NCI-H187 treated with DMSO at 0.1 percent for 48 hours (cell line): ENCODE data around the gene ANKRD16.
"Not testable (repeated sequence)": the region's sequence is repeated elsewhere in the genome, so short reads cannot be mapped to it uniquely, and the experiment has no call there.

Experiments used
- DNase-seq: peaks from one replicate; lab custom pipeline; 2025; lab: John Stamatoyannopoulos, UW

The ANKRD16 gene

DNA sequence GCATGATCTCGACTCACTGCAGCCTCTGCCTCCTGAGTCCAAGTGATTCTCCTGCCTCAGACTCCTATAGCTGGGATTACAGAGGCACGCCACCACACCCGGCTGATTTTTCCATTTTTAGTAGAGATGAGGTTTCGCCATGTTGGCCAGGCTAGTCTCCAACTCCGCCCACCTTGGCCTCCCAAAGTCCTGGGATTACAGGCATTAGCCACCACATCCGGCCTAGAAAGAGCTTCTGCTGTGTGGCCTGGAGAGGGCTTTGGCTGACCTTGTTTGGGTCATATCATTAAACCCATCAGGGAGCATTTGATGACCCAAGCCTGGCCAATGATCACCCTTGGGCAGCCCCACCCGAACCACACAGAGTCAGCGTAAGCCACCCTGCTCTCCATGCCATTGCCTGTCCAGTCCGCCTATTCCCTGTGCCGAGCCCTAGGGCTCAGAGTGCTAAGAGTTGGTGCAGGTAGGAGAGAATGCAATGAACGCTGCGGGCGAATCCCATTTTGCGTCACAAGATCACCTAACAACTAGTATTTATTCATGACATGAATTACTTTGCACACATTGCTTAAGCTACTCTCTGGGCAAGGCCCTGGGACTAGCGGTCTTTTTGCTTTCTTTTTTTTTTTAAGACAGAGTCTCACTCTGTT is 54.1 kb downstream of the ANKRD16 start:
- DNase-seq = no peak

DNA sequence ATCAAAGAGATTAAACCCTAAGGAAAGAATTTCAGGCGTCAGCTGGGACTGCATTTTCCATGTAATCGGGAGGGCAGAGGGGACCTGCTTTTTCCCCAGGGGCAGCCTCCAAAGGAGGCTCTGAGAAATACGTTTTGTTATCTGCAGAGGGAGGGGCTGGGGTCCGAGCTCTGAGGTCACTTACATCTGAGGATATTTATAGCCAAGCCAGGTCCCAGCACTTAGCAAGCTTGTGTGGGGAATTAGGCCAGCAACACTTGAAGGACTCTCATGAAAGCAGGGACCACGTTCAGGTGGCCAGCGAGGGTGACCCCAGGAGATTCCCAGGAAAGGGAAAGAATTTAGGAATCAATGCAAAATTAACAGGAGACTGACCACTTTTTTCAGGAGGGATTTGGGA is 55.9 kb downstream of the ANKRD16 start:
- no peak for DNase-seq

DNA sequence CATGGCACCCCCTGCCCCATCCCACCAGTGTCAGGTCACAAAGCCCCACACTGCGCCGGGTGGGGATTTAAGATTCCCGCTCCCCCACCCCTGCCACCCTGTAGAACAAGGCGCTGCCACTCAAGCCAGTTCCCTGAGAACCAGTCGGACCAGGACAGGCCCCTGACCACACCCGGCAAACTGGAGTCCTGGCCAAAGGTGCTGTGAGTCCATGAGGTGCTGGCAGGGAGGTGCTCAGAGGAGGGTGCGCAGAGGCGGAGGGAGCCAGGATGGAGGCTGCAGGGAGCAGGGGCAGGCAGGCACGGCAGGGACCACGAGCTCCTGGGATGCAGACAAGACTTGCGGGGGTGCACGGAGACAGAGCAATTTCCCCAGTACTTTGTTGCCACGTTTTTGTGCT is 56.7 kb downstream of the ANKRD16 start:
- DNase-seq = no peak

DNA sequence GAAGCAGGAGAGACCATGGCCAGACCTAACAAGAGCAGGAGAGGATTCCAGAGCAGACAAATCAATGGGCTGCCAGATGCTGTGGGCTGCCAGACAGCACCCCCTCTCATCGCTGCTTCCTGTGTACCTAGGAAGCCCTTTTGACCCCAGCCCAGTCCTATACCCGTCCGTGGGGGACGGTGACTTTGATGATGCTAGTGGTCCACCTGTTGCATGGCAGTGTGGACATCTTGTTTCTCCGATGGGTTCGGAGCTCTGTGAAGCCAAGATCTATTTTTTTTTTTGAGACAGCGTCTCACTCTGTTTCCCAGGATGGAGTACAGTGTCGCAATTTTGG is 58.3 kb downstream of the ANKRD16 start:
- DNase-seq = no peak

DNA sequence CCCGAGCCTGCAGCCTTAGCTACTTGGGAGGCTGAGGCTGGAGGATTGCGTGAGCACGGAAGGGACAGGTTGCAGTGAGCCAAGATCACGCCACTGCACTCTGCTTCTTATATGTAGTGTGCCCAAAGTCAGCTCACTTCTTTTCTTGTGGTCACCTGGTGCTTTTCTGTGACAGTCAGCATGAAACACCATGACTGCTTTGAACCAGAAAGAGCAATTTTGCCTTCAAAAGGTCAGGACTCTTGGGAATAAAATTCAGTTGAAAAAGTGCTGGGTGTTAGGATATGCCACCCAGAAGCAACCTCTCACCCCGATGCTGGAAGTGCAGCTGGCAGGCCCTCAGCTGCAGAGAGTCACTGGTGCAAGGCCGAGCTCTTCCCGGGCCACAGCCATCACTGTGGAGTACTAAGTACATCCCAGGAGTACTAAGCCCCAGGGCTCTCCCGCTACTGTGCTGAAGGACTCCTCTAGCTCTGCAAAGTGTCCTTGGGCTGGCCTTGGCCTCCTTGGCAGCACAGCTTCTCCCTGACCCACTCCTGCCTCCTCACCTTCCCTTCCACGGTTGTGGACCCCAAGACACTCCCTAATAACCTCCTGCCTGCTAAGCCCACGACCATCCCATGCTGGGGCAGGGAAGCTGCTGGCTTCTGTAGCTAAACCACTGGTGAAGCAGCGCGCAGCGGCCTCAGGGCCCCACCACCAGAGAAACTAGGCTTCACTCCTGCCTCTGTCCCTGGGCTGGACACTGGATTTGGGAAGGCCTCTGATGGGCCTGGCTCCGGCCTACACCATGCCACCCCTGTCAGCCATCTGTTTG is 58.9 kb downstream of the ANKRD16 start:
- DNase-seq = no peak

DNA sequence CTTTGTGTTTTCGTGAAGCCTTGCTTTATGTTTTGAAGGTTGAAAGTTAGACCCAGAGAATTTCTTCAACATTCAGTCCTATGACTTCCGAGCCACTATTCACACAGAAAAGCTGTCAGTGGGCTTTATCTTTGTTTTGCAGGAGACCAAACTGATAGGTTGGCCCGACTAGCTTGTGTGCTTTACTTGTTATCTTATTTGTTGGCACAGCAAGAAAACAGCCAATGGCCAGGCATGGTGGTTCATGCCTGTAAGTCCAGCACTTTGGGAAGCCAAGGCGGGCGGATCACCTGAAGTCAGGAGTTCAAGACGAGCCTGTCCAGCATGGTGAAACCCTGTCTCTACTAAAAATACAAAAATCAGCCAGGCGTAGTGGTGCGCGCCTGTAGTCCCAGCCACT is 60.4 kb downstream of the ANKRD16 start:
- no peak for DNase-seq

DNA sequence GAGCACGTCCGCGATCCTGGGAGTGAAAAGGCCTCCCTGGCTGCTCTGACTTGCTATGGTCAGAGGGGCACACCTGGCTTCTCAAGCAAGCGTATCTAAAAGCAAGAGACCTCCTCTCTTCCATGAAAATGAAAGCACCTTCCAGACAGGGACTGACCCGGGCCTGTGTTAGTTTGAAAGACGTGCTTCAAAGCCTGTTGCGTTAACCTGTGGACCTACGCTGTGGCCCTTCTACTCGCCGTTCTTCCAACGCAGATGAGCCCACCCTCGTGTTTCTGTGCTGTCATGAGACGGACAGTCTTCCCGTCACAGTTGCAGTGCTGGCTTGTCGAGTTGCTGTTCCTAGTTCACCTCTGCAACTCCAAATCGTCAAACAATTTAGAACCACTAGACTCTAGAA is 61.0 kb downstream of the ANKRD16 start:
- no peak for DNase-seq

DNA sequence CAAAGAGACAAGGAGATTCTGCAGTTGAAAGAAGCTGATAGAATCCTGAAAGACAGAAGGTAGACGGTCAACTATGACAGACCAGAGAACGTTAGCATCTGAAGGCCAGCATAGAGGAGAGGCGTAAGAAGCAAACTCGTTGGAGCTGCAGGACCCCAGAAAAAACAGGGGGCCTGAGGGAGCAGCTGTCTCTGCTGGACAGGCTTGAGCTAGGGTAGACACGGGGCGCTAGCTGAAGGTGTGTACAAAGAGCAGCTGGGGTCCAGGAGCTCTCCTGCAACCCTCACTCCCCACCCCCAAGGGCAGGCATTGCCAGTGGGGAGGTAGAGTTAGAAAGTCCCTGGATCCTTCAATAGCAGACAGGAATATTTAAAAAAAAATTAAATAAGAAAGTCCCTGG is 61.9 kb downstream of the ANKRD16 start:
- DNase-seq = no peak

DNA sequence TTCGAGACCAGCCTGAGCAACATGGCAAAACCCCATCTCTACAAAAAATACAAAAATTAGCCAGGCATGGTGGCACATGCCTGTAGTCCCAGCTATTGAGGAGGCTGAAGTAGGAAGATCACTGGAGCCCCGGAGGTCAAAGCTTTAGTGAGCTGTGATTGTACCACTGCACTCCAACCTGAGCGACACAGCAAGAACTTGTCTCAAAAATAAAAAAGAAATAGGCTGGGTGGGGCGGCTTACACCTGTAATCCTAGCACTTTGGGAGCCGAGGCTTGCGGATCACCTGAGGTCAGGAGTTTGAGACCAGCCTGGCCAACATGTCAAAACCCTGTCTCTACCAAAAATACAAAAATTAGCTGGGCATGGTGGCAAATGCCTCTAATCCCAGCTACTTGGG is 63.2 kb downstream of the ANKRD16 start:
- DNase-seq = not testable (repeated sequence)

DNA sequence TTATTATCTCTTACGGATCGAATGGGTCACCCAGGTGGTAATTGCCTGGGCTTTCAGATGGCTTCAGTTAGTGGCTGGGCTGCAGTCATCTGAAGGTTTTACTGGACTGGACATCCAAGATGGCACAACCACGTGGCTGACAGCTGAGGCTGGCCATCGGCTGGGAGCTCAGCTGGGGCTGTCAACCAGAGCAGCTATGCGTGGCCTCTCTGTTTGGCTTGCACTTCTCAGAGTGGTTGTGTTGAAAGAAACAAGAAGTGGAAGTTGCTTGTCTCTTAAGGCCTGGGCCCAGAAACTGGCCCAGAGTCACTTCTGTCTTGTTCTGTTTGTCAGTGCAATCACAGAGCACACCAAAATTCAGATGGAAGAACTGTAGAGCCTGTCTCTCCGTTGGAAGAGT is 70.8 kb downstream of the ANKRD16 start:
- DNase-seq = no peak

DNA sequence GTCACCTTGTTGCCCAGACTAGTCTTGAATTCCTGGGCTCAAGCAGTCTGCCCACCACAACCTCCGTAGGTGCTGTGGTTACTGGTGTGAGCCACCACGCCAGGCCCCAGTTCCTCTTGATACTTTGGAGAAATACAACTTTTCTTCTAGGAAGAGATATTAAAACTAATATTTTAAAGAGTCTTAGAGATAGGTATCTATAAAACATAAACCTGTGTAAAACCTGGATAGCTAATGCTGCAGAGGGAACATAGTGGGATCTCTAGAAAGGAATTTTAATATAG is 71.7 kb downstream of the ANKRD16 start:
- no peak for DNase-seq

DNA sequence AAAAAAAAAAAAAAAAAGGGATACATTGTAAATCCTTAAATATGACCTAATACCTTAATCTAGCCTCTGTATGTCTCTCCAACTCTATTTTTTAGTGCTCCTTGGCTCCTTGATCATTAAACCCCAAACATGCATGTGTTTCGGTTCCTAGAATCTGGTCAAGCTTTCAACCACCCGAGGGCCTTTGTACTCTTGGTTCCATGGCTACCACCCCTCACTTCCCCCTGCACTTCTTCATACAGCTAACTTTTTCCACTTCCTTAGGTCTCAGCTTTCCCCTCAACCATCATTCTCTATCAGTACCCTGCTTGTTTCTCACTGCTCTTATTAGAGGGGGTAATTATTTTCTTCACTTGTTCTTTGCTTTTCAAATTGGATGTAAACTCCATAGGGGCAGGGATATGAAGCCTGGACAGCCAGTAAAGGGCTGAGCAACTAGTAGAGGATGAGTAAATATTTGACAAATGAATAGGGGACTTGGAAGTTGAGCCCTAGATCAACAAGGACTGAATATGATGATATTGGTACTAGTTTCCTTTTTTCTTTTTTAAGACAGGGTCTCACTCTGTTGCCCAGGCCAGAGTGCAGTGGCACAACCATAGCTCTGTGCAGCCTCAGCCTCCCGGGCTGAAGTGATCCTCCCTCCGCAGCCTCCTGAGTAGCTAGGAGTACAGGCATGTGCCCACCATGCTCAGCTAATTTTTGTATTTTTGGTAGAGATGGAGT is 72.2 kb downstream of the ANKRD16 start:
- no peak for DNase-seq

DNA sequence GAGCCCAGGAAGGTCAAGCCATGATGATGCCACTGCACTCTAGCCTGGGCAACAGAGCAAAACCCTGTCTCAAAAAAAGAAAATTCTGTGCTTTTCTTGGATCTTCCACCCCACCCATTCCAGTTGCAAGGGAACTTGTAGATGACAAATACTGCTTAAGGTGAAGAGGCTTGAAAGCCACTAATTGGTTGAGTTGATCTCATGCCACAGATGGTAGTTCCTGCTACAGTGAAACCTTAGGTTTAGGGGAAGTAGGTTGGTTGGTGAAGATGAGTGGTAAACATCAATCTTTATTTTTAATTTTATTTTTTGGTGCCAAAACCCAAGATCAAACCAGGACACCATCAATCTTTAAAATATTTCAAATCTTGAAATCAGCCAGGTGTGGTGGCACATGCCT is 73.5 kb downstream of the ANKRD16 start:
- DNase-seq = no peak

DNA sequence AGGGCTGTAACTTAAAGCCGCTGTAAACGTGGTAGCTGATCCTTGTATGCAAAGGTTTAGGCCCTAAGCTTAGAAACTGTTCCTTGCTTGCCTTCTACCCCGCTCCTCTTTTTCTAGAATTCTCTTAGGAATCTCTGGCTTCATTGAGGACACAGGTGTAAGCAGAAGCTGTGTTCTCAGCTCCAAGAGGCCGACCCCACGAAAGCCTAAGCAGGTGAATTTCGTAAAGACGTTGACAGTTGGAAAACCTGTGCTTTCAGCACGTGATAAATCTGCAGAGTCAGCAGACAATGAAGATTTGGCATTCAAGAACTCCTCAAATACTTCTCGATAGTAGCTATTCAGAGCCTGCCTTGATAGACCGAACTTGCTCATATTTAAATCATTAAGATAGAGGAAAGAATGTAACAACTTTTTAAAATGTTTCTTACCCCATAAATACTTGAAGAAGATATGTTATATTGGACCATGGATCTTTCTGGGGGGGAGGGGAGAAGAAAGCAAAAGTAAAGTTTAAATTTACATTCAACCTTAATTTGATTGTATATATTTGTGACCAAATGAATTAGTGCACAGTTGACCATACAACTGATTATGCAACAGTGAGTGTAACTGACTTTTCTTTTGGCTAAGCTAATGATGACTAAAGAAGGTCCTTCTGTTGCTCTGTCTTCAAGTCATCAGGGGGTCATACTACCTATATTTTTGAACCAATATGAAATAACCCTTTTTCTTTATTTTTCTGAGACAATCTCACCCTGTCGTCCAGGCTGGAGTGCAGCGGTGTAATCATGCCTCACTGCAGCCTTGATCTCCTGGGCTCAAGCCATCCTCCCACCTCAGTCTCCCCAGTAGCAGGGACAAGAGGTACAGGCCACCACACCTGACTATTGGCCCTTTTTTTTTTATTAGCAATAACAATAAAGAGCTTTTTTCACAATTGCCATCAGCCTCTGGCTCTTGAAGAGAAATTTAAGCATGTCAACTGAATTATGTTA is 75.3 kb downstream of the ANKRD16 start:
- DNase-seq = no peak

DNA sequence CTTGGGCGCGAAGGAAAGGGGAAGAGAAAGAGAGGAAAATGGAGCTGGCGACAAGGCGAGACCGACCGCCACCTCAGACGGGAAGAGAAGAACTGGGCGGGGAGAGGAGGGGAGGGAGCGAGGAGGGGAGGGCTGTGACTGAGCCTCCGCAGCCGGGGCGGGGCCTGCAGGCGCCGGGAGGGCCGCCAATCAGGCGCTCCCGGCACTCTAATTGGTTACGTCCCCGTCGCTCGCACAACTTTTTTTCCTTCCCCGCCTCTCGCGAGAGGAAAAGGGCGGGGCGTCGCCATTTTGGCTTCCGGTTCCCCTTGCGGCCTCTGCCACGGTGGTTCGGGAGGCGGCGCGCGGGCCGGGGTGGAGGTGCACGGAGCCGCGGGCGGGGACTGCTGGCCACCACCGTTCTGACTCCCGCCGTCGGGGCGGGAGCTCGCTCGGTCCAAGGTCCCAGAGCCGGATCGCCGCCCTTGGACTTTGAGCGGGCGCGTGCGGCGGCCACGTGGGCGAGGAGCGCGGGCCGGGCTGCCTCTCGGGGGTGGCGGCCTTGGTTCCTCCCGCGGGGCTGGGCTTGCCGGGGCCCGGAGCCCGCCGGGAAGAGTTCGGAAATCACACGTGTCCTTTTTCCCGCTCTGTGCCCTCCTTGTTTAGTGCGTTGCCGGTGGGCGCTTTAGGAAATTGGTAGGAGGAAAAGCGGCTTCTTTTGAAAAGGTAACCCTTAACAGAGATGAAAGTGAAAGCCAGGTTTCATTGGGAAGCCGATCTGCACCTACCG is 76.2 kb downstream of the ANKRD16 start, which contains the start of gene GDI2:
GDI2 (minus strand) TSS at position 94 of the 769 bp plus-strand sequence. CDS start 176 bp downstream, outside the sequence.
- peak; percentile 70 for DNase-seq

DNA sequence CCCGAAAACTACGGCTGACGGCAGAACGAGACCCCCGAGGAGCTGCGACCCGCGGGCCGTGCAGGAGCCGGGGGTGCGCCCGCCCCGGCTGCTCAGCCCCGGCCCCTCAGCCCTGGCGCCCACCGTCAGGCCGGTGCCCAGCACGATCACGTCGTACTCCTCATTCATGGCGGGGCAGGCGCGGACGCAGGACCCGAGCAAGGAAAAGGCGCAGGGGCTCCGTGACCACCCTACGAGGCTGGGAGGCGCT is 76.7 kb downstream of the ANKRD16 start:
- DNase-seq = no peak

DNA sequence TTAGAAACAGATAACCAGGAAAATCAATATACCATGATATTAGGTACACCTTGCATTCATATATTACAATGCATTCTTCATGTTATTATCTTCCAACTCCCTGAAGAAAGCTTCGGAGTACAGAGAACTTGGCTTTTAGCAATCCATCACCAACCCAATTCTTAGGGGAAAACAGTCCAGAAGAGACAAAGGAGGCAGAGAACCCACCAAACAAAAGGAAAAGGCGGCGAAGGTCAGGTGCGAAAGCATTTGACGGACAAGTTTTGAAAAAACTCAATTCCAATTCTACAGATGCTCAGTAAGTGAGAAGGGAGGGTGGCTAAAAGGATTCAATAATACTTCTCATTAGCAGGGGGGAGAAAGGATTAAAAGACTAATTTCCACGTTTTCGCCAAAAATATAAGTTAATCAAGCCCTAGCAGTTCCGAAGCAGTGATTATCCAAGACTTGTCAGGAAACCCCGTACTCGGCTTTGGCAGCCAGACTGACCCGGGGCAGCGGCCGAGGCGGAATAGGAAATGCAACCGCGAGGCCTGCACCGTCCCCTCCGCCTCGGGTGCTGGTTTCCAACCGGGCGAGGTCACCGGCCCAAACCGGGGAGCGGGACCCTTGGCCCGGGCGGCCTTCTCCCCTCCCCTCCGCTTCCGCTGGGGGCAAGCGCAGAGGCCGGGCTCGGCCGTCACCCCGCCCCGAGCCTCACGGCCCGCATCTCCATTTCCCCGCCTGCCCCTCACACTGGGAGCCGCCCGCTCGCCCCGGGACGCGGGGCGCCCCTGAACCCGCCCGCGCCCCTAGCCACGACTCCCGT is 77.2 kb downstream of the ANKRD16 start:
- no peak for DNase-seq
